ENCODE data around the gene REV3L.
"Not testable (repeated sequence)": the region's sequence is repeated elsewhere in the genome, so short reads cannot be mapped to it uniquely, and the experiment has no call there.

The REV3L gene

DNA sequence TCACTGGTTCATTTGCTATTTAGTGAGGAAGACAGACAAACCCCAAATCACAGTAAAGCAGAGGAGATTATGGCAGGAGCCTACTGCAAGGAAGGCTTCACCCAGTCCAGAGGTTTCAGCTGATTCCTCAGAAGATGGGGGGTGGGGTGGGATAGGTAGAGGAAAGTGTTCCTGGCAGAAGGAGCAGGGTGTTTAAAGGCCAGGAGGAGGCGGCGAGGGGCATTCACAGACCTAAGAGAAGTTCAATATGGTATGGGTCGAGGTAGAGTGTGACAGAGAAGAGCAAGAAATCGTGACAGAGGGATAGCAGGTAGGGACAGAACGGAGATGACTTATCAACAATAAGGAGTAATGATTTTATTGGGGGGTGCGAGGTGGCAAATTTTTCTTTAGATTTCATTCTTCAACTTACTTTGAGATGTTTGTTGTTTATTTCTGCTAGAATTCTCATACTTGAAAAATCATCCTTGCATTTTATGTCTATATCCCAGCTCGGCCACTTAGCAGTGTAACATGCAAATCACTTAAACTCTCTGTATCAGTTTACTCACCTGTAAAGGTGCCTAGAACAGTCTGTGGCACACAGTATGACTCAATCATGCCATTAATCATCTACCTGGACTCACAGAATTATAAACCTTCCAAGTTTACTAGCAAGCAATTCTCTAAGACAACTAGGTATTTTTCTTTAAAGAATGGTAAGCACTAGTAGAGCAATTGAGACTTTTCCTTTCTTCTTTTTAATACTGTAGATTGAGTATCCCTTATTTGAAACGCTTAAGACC is 176.7 kb downstream of the REV3L start:
- no peak for DNase-seq (ENCODE audit: low read depth in 1 of 2, low spot score in 1 of 2)

DNA sequence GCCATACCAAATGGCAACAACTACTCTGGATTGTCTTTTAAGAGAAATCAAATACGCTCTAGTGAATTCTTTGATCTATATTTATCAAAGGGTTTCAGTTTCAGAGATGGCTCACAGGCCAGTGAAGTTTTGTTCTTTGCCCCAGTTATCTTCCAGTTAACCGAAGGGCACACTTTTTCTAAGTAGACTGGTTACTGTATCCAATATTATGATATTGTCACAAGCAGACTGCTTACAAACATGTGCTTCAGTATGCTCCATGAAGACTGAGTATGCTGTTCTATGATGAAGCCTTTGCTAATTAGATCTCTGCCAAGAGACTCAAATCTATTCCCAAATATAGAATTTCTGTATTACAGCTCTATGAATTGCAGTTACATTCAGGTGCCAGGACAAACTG is 181.1 kb downstream of the REV3L start:
- no peak for DNase-seq (ENCODE audit: low read depth in 1 of 2, low spot score in 1 of 2)

DNA sequence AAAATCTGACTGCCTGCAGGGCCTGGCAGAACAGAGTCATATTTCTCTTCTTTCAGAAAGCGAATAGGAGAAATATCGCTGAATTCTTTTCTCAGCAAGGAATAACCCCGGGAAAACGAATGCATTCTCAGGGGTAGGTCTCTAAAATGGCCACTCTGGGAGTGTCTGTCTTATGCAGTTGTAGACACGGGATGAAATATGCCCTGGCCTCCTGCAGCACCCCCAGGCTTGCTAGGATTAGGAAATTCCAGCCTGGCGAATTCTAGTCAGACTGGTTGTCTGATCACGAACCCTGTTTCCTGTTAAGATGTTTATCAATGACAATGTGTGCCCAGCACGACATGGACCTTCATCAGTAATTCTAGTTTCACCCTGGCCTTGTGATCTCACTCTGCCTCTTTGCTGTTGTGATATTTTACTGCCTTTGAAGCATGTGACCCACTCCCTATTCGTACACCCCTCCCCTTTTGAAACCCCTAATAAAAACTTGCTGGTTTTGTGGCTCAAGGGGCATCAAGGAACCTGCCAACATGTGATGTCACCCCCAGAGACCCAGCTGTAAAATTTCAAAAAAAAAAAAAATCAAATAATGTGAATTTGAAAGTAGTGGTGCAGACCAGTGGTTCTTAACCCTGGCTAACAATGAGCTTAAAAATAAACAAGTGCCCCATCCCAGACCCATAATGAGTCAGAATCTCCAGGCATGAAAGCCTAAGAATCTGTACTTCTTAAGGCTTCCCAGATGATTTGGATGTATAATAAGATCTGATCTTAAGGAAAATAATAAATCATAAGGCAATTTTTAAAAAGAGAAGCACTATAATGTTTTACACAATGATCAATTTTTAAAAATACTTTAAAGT is 181.8 kb downstream of the REV3L start:
- not testable (repeated sequence) for DNase-seq (ENCODE audit: low read depth in 1 of 2, low spot score in 1 of 2)

DNA sequence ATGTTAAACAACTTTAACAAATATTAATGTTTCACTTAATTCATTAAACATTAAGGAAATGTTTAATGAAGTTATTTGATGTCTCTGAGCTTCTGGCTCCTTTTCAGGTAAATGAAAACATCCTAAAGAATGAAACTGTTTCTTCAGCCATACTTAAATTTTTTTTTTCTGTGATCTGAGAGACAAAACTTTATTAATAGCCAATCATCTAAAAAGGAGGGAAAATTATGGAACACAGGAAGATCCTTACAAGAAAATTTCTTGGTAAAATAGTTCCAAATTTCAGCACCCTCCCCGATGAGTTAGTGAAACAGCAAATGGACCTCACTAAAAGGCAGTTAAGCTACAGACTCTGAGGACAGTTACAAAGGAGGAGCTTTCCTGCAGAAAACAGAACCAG is 185.2 kb downstream of the REV3L start:
- no peak for DNase-seq (ENCODE audit: low read depth in 1 of 2, low spot score in 1 of 2)

DNA sequence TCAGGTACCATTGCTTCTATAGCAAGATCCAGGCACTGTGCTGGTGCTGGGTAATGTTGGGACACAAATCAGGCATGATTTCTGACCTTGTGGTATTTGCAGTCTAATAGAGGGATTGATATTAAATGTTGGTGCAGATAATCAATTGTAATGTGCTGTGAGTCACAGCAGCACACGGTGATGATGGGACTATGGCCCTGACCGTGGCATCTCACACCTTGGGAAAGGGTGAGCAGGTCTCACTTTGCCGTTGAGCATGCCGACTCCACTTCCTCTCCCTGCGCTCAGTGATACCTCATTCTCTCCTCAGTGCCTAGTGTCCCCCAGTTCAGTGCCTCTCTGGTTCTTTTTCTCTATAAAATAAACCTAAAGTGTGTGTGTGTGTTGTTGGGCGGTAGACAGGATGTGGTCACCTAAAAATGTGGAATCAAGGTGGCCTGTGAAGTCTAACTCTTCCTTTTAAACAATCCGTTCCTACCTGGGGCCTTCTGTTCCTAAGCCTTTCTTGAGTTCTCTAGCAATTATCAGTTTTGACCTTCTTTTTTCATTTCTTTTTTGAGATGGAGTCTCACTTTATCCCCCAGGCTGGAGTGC is 188.5 kb downstream of the REV3L start:
- no peak for DNase-seq (ENCODE audit: low read depth in 1 of 2, low spot score in 1 of 2)

DNA sequence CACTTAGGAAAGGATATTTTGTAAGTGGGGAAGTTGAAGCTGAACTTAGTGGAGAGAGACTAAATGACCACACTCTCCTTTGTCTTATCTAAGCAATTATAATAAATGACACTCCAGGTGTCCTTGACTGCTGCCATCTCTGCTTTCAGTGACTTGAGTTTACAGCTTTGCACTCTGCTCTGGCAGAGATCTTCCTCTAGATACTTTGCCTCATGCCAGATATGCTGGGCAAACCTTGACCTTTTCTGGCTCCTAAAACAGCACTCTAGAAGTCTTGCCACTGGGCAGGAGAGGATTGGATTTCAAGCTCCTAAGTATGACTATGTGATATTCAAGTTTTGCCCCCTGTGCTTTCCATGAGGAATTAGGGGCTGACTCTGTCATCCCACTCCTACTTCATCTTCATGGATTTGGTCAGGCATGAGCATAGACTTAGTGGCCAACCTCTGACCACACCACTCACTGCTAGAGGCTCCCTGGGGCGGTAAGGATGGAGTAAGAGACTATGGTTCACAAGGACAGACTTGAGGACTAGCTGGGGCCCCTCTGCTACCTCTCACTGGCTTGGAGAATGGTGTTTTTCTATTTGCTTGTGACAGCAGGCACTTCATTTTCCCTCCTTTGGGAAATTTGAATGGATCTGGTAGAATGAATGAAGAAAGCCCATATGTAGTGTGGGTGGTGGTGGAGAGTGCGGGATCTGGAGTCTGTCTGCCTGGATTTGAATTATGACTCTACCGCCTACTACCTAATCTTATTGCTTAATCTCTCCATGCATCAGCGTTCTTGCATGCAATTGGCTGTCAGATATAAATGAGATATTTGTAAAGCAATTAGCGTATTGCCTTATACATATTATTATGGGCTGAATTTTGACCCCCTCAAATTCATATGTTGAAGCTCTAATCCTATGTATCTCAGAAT is 191.4 kb downstream of the REV3L start:
- no peak for DNase-seq (ENCODE audit: low read depth in 1 of 2, low spot score in 1 of 2)

DNA sequence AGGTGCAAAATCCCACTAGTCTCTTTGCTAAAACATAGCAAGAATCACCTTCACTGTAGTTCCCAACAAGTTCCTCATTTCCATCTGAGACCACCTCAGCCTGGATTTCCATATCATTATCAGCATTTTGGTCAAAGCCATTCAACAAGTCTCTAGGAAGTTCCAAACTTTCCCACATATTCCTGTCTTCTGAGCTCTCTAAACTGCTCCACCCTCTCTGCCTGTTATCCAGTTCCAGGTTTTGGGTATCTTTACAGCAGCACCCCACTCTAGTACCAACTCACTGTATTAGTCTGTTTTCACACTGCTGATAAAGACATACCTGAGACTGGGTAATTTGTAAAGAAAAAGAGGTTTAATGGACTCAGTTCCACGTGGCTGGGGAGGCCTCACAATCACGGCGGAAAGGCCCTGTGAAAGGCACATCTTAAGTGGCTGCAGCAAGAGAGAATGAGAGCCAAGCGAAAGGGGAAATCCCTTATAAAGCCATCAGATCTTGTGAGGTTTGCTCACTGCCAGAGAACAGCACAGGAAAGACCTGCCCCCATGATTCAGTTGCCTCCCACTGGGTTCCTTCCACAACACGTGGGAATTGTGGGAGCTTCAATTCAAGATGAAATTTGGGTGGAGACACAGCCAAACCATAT is 192.2 kb downstream of the REV3L start:
- peak in 1 of 2 donors; percentile 4 for DNase-seq (ENCODE audit: low read depth in 1 of 2, low spot score in 1 of 2)

DNA sequence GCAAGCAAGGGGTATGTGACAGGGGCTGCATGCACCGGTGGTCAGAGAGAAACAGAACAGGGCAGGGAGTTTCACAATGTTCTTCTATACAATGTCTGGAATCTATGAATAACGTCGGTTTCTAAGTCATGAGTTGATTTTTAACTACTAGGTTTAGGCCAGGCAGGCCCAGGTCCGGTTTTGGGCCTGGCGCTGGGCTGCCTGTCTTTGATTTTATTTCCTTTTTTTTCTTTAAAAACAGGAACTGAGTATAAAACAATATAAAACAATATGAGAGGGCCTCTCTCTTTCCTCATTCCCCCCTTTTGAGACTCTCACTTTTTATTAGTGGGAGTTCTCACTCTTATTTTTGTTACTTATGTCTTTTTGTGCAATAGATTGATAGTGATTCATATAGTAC is 198.7 kb downstream of the REV3L start:
- DNase-seq (ENCODE audit: low read depth in 1 of 2, low spot score in 1 of 2), result not testable (repeated sequence)

DNA sequence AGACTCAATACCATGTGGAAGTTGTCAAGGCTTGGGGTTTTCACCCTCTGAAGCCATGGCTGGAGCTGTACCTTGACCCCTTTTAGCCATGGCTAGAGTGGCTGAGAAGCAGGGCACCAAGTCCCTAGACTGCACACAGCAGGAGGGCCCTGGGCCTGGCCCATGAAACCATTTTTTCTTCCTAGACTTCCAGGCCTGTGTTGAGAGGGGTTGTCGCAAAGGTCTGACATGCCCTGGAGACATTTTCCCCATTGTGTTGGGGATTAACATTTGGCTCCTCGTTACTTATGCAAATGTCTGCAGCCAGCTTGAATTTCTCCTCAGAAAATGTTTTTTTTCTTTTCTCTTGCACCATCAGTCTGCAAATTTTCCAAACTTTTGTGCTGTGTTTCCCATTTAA is 199.3 kb downstream of the REV3L start:
- no peak for DNase-seq (ENCODE audit: low read depth in 1 of 2, low spot score in 1 of 2)

DNA sequence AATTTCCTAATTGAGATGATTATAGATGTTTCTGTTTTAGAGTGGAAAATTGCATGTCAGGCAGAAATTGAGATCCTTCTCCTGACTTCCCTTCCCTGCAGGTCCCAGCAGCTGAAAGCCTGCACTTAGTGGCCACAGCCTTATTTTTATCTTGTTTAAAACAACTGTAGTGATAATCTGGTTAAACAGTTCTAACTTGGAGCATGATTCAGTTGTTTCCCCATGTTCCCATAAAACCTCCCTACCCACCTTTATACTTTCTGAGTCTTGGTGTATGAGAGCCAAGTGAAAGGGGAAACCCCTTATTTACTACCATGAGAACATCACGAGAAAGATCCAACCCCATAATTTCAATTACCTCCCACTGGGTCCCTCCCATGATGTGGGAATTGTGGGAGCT is 200.5 kb downstream of the REV3L start:
- DNase-seq (ENCODE audit: low read depth in 1 of 2, low spot score in 1 of 2), result no peak

DNA sequence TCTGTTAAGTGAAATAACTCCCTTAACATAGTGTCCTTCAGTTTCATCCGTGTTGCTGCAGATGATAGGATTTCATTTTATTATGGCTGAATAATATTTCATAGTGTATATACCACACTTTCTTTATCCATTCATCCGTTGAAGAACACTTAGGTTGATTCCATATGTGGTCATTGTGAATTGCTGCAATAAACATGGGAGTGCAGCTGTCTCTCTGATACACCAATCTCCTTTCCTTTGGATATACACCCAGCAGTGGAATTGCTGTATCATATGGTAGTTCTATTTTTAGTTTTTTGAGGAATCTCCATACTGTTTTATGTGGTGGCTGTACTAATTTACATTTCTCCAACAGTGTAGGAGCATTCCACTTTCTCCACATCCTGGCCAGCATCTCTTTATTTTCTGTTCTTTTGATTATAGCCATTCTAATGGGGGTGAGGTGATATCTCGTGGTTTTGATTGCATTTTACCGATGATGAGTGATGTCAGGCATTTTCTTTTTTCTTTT is 202.5 kb downstream of the REV3L start:
- DNase-seq (ENCODE audit: low read depth in 1 of 2, low spot score in 1 of 2), result no peak

DNA sequence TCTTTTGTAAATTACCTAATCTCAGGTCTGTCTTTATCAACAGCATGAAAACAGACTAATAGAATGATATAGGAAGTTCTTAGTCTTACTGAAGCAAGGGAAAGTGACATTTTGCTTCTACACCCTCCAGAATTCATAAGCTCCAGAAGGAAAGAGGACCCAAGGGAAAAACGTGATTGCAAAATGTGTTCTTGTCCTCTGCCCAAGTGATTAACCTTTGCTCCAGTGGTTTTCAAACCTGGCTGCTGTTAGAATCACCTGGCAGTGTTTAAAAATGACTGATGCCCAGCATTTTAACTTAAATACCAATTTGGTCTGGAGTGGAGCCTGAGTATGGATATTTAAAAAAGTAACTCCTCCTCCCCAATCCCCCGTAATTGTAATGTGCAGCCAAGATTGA is 204.3 kb downstream of the REV3L start:
- no peak for DNase-seq (ENCODE audit: low read depth in 1 of 2, low spot score in 1 of 2)

DNA sequence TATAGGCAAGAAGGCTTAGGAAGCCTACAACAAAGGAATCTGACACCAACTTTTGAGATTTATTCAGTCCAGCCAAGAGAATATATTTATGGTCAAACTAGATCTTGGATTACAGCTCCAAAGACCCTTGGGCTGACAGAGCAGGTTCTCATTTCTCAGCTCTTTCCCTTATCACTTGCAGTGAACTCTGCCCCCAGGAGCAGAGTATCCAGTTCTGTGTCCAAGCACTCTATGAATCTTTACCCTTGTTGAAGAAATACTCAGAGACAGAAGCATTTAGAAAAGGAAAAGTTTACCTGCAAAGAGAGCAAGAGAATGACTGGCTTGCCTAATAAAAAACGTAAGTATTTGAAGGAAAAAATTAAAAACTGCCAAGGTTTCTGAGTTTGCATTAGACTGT is 205.2 kb downstream of the REV3L start:
- no peak for DNase-seq (ENCODE audit: low read depth in 1 of 2, low spot score in 1 of 2)

DNA sequence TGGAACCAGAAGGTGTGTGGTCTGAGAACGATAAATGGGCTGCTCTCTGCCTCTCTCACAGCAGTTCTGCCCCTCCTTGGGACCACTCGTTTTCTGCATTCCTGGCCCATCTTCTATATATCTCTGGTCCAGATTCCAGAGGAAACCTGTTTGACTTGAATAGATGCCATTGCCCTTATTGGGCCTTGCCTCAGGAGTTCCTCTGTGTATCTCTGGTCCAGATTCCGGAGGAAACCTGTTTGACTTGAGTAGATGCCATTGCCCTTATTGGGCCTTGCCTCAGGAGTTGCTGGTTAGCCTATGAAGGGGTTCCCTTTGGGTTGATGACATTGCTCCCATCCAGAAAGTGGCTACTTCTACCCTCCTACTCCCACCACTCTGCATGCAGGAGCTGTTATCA is 206.3 kb downstream of the REV3L start:
- DNase-seq (ENCODE audit: low read depth in 1 of 2, low spot score in 1 of 2), result no peak

DNA sequence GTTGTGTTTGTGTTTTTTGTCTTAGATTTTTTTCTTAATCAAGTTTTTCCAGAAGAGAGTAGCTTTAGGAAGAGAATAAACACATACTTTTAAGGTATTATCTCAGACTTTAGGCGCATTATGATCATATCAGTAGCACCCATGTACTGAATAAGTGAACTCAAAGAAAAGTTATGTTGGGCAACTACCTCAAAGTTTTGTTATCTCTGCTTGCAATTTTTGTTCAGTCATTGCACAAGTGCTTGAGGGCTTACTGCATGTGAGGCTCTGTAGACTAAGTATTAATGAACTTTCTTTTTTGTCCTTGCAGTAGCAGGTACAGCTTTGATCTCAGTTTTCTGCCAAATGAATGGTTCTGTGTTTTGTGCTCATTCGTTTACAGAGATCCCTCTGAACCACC is 206.7 kb downstream of the REV3L start:
- no peak for DNase-seq (ENCODE audit: low read depth in 1 of 2, low spot score in 1 of 2)

DNA sequence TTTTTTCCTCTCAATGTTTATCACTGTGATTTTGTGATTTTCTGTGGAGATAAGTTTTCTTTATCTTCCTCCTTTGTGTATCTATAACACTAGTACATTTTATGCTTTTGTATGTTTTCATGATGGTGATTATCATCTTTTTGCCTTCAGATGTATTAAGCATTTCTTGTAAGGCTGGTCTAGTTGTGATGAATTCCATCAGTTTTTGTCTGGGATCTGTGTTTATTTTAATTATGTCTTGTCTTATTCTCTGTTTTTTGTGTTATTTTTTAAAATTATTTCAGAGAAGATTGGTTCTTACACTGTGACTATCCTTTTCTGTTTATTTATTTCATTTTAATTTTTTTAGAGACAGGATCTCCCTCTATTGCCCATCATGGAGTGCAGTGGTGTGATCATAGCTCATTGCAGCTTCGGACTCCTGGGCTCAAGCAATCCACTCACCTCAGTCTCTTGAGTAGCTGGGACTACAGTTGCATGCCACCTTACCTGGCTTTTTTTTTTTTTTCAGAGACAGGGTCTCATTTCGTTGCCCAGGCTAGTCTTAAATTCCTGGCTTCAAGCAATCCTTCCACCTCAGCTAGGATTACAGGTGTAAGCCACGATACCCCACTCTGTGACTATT is 208.3 kb downstream of the REV3L start:
- DNase-seq (ENCODE audit: low read depth in 1 of 2, low spot score in 1 of 2), result no peak

DNA sequence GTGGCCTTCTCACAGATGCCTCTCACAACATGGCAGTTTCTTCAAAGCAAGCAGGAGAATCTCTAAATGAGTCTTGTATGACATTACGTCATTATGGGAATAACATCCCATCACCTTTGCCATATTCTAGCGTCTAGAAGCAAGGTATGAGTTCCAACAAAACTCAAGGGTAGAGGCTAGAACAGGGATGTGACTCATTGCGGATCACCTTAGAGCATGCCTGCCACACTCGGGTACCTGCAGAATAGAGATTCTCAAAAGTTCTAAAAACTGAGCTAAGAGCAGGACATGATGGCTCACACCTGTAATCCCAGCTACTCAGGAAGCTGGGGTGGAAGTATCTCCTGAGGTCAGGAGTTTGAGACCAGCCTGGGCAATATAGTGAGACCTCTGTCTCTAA is 212.9 kb downstream of the REV3L start:
- no peak for DNase-seq (ENCODE audit: low read depth in 1 of 2, low spot score in 1 of 2)

DNA sequence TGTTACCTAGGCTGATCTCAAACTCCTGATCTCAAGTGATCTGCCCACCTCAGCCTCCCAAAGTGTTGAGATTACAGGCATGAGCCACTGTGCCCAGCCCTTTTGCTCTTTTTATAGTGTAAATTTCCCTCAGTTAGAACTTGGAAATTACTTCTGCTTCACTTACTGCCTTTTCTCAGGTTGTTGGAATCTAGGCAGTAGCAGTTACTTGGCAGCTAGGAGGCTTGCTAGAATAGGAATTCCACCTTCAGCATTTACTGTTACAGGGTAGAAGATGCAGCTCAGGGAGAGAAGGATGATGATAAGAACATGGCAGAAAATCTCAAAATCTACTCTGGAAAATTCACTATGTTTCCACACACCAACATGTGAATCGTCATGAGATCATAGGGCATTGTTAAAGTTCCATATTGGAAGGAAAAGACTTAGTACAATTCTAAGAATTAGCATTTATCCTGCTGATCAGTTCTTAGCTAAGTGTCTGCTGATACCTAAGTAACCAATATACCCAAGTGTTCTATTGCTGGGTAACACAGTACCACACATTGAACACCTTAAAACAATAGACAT is 213.5 kb downstream of the REV3L start:
- DNase-seq (ENCODE audit: low read depth in 1 of 2, low spot score in 1 of 2), result no peak

DNA sequence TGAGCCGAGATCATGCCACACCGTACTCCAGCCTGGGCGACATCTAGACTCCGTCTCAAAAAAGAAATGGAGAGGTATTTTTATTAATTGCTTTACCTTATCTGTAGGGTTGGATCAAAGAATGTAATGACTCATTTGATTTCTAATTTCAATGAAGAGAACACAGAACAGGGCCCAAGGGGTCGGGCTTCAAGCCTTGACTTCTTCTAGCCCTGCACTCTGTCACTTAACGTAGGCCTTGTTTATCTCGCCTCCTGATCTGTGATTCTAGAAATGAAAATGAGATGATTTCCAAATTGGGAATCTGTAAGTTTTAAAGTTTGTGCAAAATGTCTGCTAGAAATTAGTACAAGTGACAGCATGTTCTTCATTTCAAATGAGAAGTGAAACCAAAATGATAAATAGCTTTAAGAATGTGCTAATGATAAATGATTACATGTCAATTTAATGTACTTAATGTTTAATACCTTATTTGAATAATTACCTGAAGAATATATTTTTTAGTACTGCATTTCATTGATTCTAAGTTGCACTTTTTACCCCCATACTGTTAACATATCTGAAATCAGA is 215.2 kb downstream of the REV3L start:
- DNase-seq (ENCODE audit: low read depth in 1 of 2, low spot score in 1 of 2), result no peak
